Panc1 (cell line): ENCODE results near the gene PDE1A.

Experiments
- CTCF ChIP-seq: fragments of 450-650 bp; IDR thresholded peaks from 2 replicates; pipeline ENCODE4 v1.5.1; 2017; ENCODE audit warnings: mild to moderate bottlenecking
- SIN3A ChIP-seq: IDR thresholded peaks from 2 replicates; pipeline ENCODE4 v1.6.1; 2012; ENCODE audit warnings: low read depth, mild to moderate bottlenecking, low read length, moderate library complexity, borderline replicate concordance; ENCODE audit not compliant: insufficient read depth

- TF ChIP-seq CTCF (no peak), SIN3A (no peak)
Observed at GRCh38 chr2:182265718-182266117, 161.1 kb downstream of the PDE1A start.
